Osteocyte (in vitro differentiated cells): ENCODE measurements around the gene GPC6. TPM values are rescaled to one million over a fixed set of nuclear protein-coding genes. Genes with fewer than 3 reads are reported as not detected.

Experiments used
- DNase-seq: peaks from one replicate; pipeline ENCODE4 v3.0.0; 2021; ENCODE audit warnings: mixed read lengths; ENCODE audit not compliant: unreplicated experiment; ENCODE audit errors: extremely low spot score
- H3K27ac Mint-ChIP-seq: one replicate; pipeline ENCODE4 v1.8.0; 2021; ENCODE audit warnings: mild to moderate bottlenecking, mixed read lengths; ENCODE audit not compliant: unreplicated experiment
- H3K27me3 Mint-ChIP-seq: one replicate; pipeline ENCODE4 v1.8.0; 2021; ENCODE audit warnings: mixed read lengths; ENCODE audit not compliant: unreplicated experiment
- H3K36me3 Mint-ChIP-seq: one replicate; pipeline ENCODE4 v1.8.0; 2021; ENCODE audit warnings: mixed read lengths; ENCODE audit not compliant: unreplicated experiment
- H3K4me1 Mint-ChIP-seq: one replicate; pipeline ENCODE4 v1.8.0; 2021; ENCODE audit warnings: mixed read lengths; ENCODE audit not compliant: unreplicated experiment
- H3K4me3 Mint-ChIP-seq: one replicate; pipeline ENCODE4 v1.8.0; 2021; ENCODE audit warnings: mild to moderate bottlenecking, moderate library complexity, mixed read lengths; ENCODE audit not compliant: unreplicated experiment
- H3K9me3 Mint-ChIP-seq: one replicate; pipeline ENCODE4 v1.8.0; 2021; ENCODE audit warnings: mixed read lengths; ENCODE audit not compliant: unreplicated experiment
- CTCF ChIP-seq: fragments of 200-600 bp; sonication (generic); IDR thresholded peaks from 2 replicates; pipeline ENCODE4 v1.5.0; 2021; ENCODE audit warnings: antibody characterized with exemption, mild to moderate bottlenecking, moderate library complexity
- total RNA-seq: library from RNA; stranded (reverse); gene quantifications from 2 replicates; pipeline ENCODE4 v1.2.1, GENCODE V29; 2021

The GPC6 gene
- total RNA-seq, 1 donor from 2014 or later: 125 TPM

DNA sequence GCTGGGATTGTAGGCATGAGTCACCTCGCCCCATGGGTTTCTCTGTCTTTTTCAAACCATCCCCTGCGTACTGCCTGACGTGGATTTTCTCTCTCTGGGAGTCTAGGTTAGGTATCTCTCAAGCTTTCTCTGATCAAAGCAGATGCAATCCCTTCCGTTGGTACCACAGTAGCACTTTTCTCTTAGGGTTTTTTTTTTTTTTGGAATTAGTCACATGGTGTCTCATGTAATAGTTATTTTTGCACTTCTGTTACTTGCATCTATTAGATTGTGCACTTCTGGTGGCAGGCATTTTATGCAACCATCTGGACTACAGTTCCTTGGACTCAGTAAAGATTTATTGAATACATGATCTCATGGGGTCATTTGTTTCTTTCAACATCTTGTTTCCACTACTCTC, 72.1 kb downstream of the GPC6 start:
- no peak for DNase-seq
- Mint-ChIP-seq H3K4me3 (no peak overlapping the region), H3K27ac (no peak overlapping the region), H3K9me3 (no peaks in the 10 kb centered on the region), H3K27me3 (no peaks in the 10 kb centered on the region), H3K4me1 (peaks cover 20% of the 10 kb centered on the region), H3K36me3 (peaks cover 7% of the 10 kb centered on the region)
- no peak for TF ChIP-seq CTCF

- Mint-ChIP-seq H3K9me3 (no peaks in the 10 kb centered on the region), H3K4me3 (no peak overlapping the region), H3K36me3 (peaks cover 3% of the 10 kb centered on the region), H3K4me1 (peaks cover 34% of the 10 kb centered on the region), H3K27me3 (no peaks in the 10 kb centered on the region), H3K27ac (no peak overlapping the region)
- no peak for DNase-seq
- no peak for TF ChIP-seq CTCF
Observed at GRCh38 chr13:93304134-93304533, 77.5 kb downstream of the GPC6 start.

DNA sequence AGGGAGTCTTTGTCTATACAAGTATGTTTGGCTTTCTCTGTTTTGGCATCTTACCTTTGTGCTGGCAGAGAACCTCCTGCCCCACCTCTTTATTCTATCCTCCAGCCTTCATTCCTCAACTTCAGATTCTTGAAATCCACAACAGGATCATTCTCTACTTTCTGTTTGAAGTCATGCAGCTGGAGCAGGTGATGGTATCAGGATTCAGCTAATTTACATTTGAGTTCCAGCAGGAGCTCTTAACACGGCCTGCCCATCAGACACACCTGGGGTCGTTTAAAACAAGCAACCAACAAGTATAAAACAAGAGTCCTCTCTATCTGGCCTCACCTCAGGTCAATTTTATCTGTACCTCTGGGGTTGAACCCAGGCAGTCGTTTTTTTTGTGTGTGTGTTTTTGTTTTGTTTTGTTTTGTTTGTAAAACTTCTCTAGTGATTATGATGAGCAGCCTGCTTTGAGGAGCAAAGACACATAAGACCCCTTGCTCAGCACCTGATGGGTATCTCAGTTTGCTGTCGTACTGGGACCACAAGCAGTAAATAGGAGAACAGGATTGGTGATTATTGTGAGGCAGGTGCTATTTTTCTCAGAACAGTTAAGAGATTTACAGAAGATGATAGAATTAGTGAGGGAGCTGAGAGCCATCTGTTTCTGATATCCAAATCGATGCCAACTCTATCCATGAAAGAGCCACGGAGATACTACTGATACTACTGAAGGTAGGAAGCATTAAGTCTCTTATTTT, 78.4 kb downstream of the GPC6 start:
- no peak for TF ChIP-seq CTCF
- no peak overlapping the region for H3K4me3 Mint-ChIP-seq
- H3K9me3 Mint-ChIP-seq: no peaks in the 10 kb centered on the region
- DNase-seq: no peak
- H3K36me3 Mint-ChIP-seq: peaks cover 3% of the 10 kb centered on the region
- H3K27ac Mint-ChIP-seq: peak overlapping the region; percentile 1
- H3K4me1 Mint-ChIP-seq: peaks cover 34% of the 10 kb centered on the region
- H3K27me3 Mint-ChIP-seq: no peaks in the 10 kb centered on the region

DNA sequence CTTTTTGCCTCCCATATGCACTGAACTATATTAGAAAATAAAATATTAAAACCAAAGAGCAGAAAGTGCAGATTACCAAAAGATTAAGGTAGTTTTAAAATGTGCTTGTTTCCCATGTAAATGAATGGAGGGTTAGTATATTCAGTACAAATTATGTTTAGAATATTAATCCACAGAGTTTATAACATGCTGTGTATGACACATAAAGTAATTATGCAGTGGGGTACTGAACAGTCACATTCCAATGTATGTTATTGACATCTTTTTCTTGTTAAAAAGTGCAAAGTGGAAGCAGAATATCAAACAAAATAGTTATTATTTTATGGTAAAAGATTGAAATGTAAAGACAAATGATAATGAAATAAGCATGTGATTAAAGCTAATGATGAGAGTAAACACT, 79.3 kb downstream of the GPC6 start:
- no peak for DNase-seq
- H3K4me1 Mint-ChIP-seq: peaks cover 37% of the 10 kb centered on the region
- peaks cover 3% of the 10 kb centered on the region for H3K36me3 Mint-ChIP-seq
- H3K9me3 Mint-ChIP-seq: no peaks in the 10 kb centered on the region
- H3K27me3 Mint-ChIP-seq: no peaks in the 10 kb centered on the region
- no peak for TF ChIP-seq CTCF
- no peak overlapping the region for H3K4me3 Mint-ChIP-seq
- peak overlapping the region; percentile 67 for H3K27ac Mint-ChIP-seq

DNA sequence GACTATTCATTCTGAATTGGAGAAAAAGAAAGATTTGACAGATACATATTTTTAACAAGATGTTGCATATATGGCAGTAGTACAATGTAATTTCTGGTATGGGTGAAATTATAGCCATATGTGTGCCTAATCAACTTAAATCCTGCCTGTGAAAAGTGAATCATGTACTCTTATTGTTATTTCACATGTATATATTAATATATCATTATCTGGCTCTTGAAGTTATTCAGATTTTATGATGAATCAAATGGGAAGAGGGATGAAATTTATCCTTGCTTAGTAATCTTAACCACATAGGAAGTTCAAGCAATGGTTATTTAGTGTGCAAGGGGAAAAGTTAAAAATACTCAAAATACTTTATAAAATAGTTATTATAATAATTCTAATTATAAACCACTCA, 80.5 kb downstream of the GPC6 start:
- TF ChIP-seq CTCF: no peak
- H3K4me3 Mint-ChIP-seq: no peak overlapping the region
- H3K9me3 Mint-ChIP-seq: no peaks in the 10 kb centered on the region
- peaks cover 35% of the 10 kb centered on the region for H3K4me1 Mint-ChIP-seq
- no peak for DNase-seq
- peaks cover under 1% of the 10 kb centered on the region for H3K36me3 Mint-ChIP-seq
- no peak overlapping the region for H3K27ac Mint-ChIP-seq
- H3K27me3 Mint-ChIP-seq: no peaks in the 10 kb centered on the region
